ENCODE data around the gene GXYLT2.

GXYLT2 gene

DNA sequence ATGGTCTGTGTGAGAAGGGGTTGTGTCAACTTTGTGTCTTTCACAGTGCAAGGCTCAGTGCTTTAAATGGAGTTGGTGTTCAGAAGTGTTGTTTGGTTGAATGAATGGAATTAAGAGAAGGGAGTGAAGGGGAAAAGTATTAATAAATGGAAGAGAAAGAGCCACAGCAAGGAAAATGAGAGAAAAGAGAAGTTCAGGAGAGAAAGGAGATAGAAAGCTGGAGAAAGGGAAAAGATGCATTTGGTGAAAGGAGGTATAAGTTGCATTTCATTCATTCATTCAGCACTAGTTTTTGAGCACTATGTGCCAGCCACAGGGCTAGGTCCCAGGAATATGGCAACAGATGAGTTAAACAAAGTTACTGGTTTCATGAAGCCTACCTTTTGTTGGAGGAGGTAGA is 74.5 kb downstream of the GXYLT2 start:
- TF ChIP-seq, protein P1, sequence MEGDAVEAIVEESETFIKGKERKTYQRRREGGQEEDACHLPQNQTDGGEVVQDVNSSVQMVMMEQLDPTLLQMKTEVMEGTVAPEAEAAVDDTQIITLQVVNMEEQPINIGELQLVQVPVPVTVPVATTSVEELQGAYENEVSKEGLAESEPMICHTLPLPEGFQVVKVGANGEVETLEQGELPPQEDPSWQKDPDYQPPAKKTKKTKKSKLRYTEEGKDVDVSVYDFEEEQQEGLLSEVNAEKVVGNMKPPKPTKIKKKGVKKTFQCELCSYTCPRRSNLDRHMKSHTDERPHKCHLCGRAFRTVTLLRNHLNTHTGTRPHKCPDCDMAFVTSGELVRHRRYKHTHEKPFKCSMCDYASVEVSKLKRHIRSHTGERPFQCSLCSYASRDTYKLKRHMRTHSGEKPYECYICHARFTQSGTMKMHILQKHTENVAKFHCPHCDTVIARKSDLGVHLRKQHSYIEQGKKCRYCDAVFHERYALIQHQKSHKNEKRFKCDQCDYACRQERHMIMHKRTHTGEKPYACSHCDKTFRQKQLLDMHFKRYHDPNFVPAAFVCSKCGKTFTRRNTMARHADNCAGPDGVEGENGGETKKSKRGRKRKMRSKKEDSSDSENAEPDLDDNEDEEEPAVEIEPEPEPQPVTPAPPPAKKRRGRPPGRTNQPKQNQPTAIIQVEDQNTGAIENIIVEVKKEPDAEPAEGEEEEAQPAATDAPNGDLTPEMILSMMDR (IDR thresholded peaks at IDR 0.05; ENCODE audit: low read depth, low read length, missing control alignments): no peak
- in situ Hi-C loops (cut with HindIII; ENCODE audit: low pct_ligation_motif_present, low sequenced_read_pairs): no loop called here
- no peak for DNase-seq

DNA sequence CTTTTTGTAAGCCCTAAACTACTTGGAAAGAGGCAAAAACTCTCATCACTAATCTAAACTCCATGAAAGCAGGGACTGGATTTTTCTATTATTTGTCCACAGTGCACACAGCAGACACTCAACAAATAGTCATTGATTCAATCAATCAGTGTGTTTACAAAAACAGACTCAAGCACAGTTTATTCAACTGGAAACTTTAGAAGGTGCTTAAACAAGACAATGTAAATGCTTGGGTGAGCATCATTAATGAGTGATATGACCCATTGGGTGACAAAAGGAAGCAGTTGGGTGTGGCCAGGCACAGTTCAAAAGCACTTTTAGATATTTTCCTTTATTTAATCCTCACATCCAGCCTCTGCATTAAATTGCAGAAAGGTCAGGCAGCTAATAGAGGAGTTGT is 76.8 kb downstream of the GXYLT2 start:
- no peak overlapping the region for H3K4me3 ChIP-seq (ENCODE audit: low read depth, low read length)
- TF ChIP-seq, protein P1 (IDR thresholded peaks at IDR 0.05; ENCODE audit: low read depth, low read length, missing control alignments): no peak
- no peak for DNase-seq
- no peaks in the 10 kb centered on the region for H3K27me3 ChIP-seq (replicated peaks)
- in situ Hi-C loops (cut with HindIII; ENCODE audit: low pct_ligation_motif_present, low sequenced_read_pairs): no loop called here
- H3K27ac ChIP-seq: no peak overlapping the region
- peaks cover 2% of the 10 kb centered on the region for H3K36me3 ChIP-seq (replicated peaks)

More for the DNA sequence above, 74.5 kb downstream of the GXYLT2 start:
- H3K27ac ChIP-seq: no peak overlapping the region
- H3K4me3 ChIP-seq (ENCODE audit: low read depth, low read length): no peak overlapping the region
- H3K27me3 ChIP-seq (replicated peaks): no peaks in the 10 kb centered on the region
- H3K36me3 ChIP-seq (replicated peaks): no peaks in the 10 kb centered on the region

DNA sequence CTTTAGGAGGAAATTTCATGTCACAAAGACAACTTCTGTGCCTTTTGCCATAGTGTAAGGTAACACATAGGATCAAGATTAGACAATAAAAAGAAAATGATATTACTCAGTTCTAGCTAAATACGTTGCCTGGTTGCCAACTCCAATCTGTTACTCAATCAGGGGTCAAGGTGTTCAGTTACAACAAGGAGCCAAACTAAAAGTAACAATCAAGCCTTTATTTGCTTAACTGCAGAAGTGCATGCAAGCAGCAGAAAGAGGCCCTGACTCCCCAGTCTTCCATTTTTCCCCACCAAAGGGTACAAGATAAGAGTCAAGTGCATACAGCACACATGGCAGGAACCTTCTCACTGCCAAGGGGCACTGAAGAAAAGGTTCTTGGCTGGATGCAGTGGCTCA is 80.4 kb downstream of the GXYLT2 start:
- no peaks in the 10 kb centered on the region for H3K27me3 ChIP-seq (replicated peaks)
- TF ChIP-seq, protein P1 (IDR thresholded peaks at IDR 0.05; ENCODE audit: low read depth, low read length, missing control alignments): no peak
- no peak overlapping the region for H3K27ac ChIP-seq
- no peak overlapping the region for H3K4me3 ChIP-seq (ENCODE audit: low read depth, low read length)
- in situ Hi-C loops (cut with HindIII; ENCODE audit: low pct_ligation_motif_present, low sequenced_read_pairs): no loop called here
- DNase-seq: no peak
- H3K36me3 ChIP-seq (replicated peaks): peaks cover 2% of the 10 kb centered on the region

DNA sequence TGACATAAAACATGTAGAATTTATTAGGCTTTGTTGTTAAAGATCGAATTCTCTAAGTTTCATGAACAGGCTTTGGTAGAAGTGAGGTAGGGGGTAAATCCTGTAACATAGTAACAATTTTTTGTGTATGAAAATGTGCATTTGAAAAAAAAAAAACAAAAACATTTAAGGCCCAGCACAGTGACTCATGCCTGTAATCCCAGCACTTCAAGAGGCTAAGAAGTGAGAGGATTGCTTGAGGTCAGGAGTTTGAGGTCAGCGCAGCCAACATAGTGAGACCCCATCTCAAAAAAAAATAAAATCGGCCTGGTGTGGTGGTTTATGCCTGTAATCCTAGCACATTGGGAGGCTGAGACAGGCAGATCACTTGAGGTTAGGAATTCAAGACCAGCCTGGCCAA is 81.9 kb downstream of the GXYLT2 start:
- TF ChIP-seq, protein P1 (IDR thresholded peaks at IDR 0.05; ENCODE audit: low read depth, low read length, missing control alignments): no peak
- no peak overlapping the region for H3K27ac ChIP-seq
- peaks cover 2% of the 10 kb centered on the region for H3K36me3 ChIP-seq (replicated peaks)
- in situ Hi-C loops (cut with HindIII; ENCODE audit: low pct_ligation_motif_present, low sequenced_read_pairs): no loop called here
- no peak for DNase-seq
- no peak overlapping the region for H3K4me3 ChIP-seq (ENCODE audit: low read depth, low read length)
- H3K27me3 ChIP-seq (replicated peaks): no peaks in the 10 kb centered on the region

DNA sequence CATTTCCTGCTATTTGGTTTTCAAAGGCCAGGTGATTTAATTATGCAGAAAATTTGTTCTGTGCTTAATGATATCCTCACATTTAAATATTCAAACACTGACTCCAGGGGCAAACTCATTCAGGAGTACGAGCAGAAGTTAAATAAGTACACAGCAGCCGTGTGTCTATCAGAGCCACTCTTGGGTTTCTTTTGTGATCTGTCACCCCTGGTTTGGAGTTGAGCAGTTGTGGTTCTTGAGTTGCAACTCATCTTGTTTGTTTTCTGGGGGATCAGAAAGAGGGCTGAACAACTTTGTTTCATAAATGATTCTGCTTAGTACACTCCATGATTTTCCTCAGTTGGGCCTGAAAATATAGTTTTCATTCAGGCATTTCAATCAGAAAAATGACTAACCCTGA is 83.1 kb downstream of the GXYLT2 start:
- TF ChIP-seq, protein P1 (IDR thresholded peaks at IDR 0.05; ENCODE audit: low read depth, low read length, missing control alignments): no peak
- in situ Hi-C loops (cut with HindIII; ENCODE audit: low pct_ligation_motif_present, low sequenced_read_pairs): no loop called here
- H3K27me3 ChIP-seq (replicated peaks): no peaks in the 10 kb centered on the region
- H3K4me3 ChIP-seq (ENCODE audit: low read depth, low read length): no peak overlapping the region
- no peak for DNase-seq
- H3K27ac ChIP-seq: no peak overlapping the region
- peaks cover 2% of the 10 kb centered on the region for H3K36me3 ChIP-seq (replicated peaks)

DNA sequence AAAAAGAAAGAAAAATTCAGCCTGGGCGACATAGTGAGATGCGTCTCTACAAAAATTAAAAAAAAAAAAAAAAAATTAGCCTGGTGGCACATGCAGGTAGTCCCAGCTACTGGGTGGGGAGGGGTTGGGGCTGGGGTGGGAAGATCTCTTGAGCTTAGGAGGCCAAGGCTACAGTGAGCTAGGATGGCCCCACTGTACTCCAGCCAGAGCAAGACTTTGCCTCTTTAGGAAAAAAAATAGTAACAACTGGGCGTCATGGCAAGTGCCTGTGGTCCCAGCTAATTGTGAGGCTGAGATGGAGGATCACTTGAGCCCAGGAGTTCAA is 84.8 kb downstream of the GXYLT2 start:
- TF ChIP-seq, protein P1 (IDR thresholded peaks at IDR 0.05; ENCODE audit: low read depth, low read length, missing control alignments): no peak
- in situ Hi-C loops (cut with HindIII; ENCODE audit: low pct_ligation_motif_present, low sequenced_read_pairs): no loop called here
- H3K27ac ChIP-seq: no peak overlapping the region

More for the DNA sequence above, 84.8 kb downstream of the GXYLT2 start:
- Histone ChIP-seq H3K36me3 (replicated peaks) (peaks cover 2% of the 10 kb centered on the region), H3K4me3 (ENCODE audit: low read depth, low read length) (no peak overlapping the region), H3K27me3 (replicated peaks) (no peaks in the 10 kb centered on the region)
- no peak for DNase-seq

Measured in brain microvascular endothelial cell (primary cell).